ENCODE results near the gene TRAF5.
"Not testable (repeated sequence)": the region's sequence is repeated elsewhere in the genome, so short reads cannot be mapped to it uniquely, and the experiment has no call there.

The TRAF5 gene

GRCh38 chr1:211348547-211348946 lies 21.9 kb downstream of the TRAF5 start:
- POLR2A ChIA-PET: no interaction called here
- DNase-seq (ENCODE audit: extremely low spot score): no peak
- CTCF ChIA-PET: interaction anchor here (1.0 to 2.2 kb wide), 4 partner anchors 9 to 128 kb away, joined by 3 to 5 read pairs (median 3); no protein-coding TSS in a partner anchor
- no peak for TF ChIP-seq CTCF (IDR thresholded peaks at IDR 0.05; ENCODE audit: control extremely low read depth, extremely low read depth, low read depth, missing control alignments)

- POLR2A ChIA-PET: no interaction called here
- no peak for DNase-seq (ENCODE audit: extremely low spot score)
- no peak for TF ChIP-seq CTCF (IDR thresholded peaks at IDR 0.05; ENCODE audit: control extremely low read depth, extremely low read depth, low read depth, missing control alignments)
- CTCF ChIA-PET: interaction anchor here (1.2 kb wide), 1 partner anchor 10 kb away, joined by 4 read pairs; no protein-coding TSS in a partner anchor
Observed at GRCh38 chr1:211349741-211350140, 23.1 kb downstream of the TRAF5 start.

- POLR2A ChIA-PET; DNase-seq (ENCODE audit: extremely low spot score): not testable (repeated sequence)
- CTCF ChIA-PET: interaction anchor here (2.1 to 2.2 kb wide), 3 partner anchors 14 to 29 kb away, joined by 6 to 11 read pairs (median 9); no protein-coding TSS in a partner anchor
Observed at GRCh38 chr1:211352055-211352454, 25.4 kb downstream of the TRAF5 start.

- TF ChIP-seq CTCF (IDR thresholded peaks at IDR 0.05; ENCODE audit: control extremely low read depth, extremely low read depth, low read depth, missing control alignments): no peak
- ChIA-PET CTCF (interaction anchor here (2.1 to 2.2 kb wide), 3 partner anchors 14 to 29 kb away, joined by 6 to 11 read pairs (median 9); no protein-coding TSS in a partner anchor), POLR2A (no interaction called here)
- no peak for DNase-seq (ENCODE audit: extremely low spot score)
Observed at GRCh38 chr1:211352465-211352864, 25.8 kb downstream of the TRAF5 start.

- DNase-seq (ENCODE audit: extremely low spot score): peak; percentile 66
- ChIA-PET CTCF (interaction anchor here (0.9 to 1.8 kb wide), 3 partner anchors 10 to 44 kb away, joined by 4 to 5 read pairs (median 5); no protein-coding TSS in a partner anchor), POLR2A (no interaction called here)
- TF ChIP-seq CTCF (IDR thresholded peaks at IDR 0.05; ENCODE audit: control extremely low read depth, extremely low read depth, low read depth, missing control alignments): peak; percentile 61
Observed at GRCh38 chr1:211352985-211353515, 26.4 kb downstream of the TRAF5 start.

DNA sequence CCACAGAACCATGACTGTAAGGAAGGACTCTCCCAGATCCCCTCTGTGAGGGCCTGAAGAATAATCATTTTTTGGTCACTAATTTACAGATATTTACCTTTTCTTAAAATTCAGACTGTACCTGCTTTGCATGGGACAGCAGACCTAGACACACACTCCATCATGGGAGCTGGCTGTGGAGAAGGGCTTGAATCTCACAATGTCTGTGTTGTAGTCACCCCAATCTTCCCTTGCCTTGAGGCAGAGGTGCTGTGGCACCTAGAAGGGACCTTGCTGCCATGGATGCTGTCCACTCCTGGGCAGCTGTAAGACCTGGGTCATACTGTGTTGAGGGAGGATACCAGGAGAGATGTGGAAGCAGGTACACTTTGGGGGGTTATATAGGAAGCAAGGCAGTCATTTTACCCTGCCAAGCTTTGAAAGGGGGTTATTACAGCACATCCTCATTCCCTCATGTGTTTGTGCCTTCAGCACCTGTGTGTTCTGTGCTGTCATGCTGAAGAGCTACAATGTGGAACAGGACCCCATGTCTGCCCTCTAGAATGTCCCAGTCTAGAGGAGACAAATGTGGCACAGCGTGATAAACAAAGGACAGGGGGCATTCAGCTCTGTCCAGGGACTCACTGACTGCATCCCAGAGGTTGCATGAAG lies 27.1 kb downstream of the TRAF5 start:
- ChIA-PET POLR2A (no interaction called here), CTCF (interaction anchor here (0.8 to 3.3 kb wide), 9 partner anchors 9 to 68 kb away, joined by 3 to 18 read pairs (median 5); no protein-coding TSS in a partner anchor)
- DNase-seq (ENCODE audit: extremely low spot score): no peak
- TF ChIP-seq CTCF (IDR thresholded peaks at IDR 0.05; ENCODE audit: control extremely low read depth, extremely low read depth, low read depth, missing control alignments): no peak

- ChIA-PET CTCF (interaction anchor here (1.0 to 3.3 kb wide), 4 partner anchors 12 to 33 kb away, joined by 3 to 18 read pairs (median 6); no protein-coding TSS in a partner anchor), POLR2A (no interaction called here)
- DNase-seq (ENCODE audit: extremely low spot score): no peak
- TF ChIP-seq CTCF (IDR thresholded peaks at IDR 0.05; ENCODE audit: control extremely low read depth, extremely low read depth, low read depth, missing control alignments): no peak
Observed at GRCh38 chr1:211355873-211356272, 29.2 kb downstream of the TRAF5 start.
